Activated T-helper 1 cell treated with anti-CD3 and anti-CD28 coated beads, Interleukin-2, amount 50 U/mL, for 16 hours (primary cell): ENCODE results near the gene RETREG2.
A peak's percentile ranks its signal among the peaks of the same experiment; 100 is the strongest.

Source experiments
- DNase-seq, 2 donors: peaks; one replicate each; pipeline ENCODE4 v3.0.0-alpha.2; 2020; ENCODE audit warnings: low read depth in 1 of 2, low spot score in 1 of 2

RETREG2 gene, protein sequence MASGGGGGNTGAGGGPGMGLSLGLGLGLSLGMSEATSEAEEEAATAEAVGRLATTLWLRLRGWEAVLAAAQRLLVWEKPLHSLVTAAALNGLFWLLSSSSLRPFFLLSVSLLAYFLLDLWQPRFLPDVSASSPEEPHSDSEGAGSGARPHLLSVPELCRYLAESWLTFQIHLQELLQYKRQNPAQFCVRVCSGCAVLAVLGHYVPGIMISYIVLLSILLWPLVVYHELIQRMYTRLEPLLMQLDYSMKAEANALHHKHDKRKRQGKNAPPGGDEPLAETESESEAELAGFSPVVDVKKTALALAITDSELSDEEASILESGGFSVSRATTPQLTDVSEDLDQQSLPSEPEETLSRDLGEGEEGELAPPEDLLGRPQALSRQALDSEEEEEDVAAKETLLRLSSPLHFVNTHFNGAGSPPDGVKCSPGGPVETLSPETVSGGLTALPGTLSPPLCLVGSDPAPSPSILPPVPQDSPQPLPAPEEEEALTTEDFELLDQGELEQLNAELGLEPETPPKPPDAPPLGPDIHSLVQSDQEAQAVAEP

DNA sequence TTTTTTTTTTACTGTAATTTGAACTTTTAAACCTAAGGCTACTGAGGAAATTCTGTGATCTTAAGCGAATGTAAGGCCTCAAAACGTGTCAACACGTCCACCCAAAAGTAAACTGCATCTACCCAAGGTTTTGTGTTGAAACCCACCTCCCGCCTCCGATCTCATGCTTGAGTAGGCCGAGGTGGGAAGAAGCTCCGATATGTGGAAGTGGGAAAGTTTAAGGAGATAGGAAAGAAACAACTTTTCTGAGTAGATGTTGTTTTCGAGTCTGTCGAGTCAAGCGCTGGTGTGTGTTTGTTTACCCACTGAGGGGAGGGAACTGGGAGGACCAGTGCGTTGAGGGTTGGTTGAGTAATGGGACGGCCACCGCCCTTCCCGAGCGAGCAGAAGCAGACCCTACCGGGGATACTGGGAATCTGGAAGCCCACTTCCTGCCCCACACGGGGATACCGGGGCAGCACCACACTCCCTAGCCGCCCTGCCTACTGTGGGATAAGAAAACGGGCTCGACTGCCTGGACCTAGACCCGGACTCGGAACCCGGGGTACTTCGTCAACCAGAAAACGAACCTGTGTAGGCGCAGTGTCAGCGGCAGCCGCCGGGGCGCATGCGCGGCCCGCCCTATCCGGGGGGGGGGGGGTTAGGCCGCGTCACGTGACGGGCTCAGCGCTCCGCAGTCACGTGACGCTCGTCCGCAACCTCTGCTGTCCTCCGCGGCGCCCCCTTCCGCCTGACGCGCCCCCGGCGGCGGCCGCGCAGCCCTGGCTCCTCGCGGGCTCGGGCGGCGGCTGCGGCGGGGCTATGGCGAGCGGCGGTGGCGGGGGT is at the start of gene RETREG2:
TSS of gene RETREG2 (plus strand) at position 724 of the 825 bp plus-strand sequence. CDS start at position 802, 78 bp downstream.
- DNase-seq: peak; percentile 63 to 74

DNA sequence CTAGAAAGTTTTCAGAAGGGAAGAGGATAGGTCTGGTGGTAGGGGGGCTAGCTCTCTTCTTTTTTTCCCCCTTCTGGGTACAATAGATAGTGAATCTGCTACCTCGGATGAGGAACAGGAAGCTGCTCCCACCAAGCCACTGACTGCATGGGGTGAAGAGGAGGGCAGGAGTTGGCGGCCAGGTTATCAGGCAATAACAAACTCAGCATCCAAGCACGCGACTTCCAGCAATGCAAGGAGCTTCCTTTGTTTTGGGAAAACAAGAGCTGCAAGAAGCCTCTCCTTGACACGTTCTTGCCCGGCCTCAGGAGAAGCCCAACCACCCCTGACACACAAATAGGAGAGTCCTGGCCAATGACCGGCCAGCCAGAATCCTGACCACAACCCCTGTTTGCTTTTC is 49.7 kb upstream of the RETREG2 start:
- no peak for DNase-seq

DNA sequence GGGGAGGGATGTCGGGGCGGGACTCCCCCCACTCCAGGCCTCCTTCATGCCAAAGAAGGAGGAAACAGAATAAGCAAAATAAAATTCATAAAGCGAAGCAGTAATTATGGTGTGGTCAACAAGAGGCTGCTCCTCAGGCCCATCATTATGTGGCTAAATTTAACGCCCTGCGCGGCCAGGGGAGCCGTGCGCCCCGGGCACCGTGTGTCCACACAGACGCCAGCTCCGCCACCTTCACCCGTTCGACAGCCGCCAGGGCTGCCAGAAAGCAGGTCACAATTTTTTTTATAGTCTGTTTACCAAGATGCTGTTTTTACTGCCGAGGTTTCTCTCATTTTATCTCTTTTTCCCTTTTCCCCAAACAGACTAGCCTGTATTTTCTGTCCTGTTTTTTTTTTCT is 48.5 kb upstream of the RETREG2 start:
- no peak for DNase-seq

DNA sequence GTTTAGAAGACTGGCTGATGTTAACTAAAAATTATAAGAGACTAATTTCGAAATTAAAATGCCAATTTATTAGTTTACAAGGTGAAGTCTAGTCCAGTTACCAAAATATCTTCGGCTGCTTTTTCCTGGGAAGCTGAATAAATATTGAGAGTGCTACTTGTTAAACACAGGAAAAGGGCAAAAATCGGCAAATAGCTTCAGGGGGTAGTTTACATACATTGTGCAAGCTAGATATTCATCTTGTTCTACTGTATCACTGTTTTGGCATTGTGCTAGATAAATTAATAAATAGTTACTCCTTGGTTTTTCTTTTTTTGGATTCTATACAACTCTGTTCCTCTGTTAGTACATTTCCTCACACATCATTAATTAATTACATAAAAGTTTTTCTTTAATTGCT is 46.7 kb upstream of the RETREG2 start:
- no peak for DNase-seq

DNA sequence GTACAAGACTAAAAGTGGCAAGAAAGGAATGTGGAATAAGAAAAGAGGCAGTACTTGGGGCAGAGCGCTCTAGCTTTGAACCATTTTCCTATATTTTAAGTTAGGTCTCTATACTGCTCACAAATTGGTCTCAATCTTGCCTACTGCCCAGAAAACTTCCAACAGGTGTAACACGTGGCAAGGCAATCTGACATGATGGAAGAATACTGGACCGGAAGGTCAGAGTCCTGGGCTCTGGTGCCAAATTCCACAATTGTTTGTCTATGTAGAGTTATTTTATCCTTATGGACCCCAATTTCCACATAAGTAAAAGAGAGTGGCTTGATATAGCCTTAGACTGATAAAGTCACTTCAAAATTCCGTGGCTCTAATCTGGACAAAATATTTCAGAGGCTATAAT is 46.3 kb upstream of the RETREG2 start:
- DNase-seq: no peak

DNA sequence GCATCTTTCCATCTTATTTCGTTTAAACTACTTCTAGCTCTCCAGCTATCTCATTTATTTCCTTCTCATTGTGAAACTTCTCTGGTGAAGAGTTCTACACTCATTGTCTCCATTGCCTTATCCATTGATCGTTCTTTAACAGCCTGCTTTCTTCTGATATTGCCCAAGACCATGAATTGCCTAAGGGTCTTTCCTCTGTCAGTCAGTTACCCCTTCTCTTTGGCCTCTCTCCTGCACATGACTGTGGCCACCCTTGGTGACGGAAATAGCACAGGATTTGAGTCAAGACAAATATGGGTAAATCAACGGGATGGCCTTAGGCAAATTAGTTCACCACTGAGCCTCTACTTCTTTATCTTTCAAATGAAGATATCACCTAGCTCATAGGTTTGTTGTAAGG is 44.1 kb upstream of the RETREG2 start:
- DNase-seq: no peak

DNA sequence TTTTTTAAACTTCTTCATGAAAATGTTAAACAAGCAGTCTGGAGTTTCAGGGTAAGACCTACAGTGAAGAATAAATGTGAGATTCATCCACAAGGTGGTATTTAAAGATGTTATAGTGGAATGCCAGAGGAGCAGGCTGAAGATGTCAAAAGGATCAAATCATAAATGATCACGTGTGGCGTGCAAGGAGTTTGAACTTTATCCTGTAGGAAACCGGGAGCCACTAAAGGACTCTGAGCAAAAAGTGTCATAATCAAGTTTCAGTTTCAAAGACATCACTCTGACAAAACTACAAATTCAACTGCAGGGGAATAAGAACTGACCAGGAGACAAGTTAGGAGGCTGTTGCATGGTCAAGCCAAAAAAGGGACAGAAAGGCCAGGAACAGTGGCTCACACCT is 37.4 kb upstream of the RETREG2 start:
- DNase-seq: no peak

DNA sequence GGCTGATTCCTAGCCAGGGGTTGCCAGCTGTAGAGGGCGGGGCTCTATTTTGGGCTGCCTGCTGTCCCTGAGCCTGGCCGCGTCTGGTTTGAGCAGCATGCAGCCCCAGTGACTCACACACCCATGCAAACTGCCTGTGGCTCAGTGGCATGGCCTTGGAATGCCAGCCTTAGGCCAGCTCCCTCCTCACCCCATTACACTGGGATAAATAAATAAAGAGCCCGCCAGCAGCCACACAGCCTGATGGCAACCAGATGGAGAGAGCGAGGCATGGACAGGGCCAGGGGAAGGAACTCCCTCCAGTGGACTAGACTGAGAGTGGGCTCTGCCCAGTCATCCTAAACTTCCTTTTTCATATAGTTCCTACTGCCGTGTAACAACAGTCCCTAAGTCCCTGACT is 35.7 kb upstream of the RETREG2 start:
- DNase-seq: no peak

DNA sequence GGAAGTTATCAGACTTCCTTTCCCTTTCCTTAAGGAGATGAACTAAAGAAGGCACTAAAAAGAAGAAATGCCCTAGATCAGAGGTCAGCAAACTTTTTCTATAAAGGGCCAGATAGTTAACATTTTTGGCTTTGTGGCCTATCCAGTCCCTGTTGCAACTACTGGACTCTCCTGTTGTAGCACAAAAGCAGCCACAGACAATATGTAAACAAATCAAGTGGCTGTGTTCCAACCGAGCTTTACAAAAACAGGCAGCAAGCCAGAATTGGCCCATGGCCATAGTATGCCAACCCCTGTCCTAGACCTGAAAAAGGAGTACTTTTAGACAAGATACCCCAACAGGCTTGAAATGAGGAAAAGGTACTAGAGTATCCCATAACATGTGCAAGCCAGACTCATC is 28.4 kb upstream of the RETREG2 start:
- no peak for DNase-seq

DNA sequence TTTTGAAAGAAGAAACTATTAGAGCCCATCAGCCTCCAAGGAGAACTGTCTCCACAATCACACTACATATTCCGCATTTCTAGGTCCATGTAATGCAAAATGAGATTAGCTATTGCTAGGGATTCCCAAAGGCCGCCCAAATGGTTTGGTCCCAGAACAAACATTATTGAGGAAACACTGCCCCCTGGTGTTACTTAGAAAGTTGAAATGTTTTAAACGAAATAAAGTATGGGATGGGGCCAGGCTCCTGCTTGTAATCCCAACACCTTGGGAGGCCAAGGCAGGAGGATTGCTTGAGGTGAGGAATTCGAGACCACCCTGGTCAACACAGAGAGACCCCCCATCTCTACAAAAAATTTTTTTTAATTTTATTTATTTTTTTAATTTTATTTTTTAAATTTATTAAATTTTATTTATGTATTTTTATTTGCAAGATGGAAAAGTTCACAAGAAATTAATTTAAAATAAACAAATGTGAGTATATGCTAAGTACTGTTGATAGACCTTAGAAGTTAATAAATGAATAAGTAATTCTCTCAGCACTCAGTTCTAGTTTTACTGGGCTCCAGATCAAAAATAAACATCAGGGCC is 22.9 kb upstream of the RETREG2 start:
- no peak for DNase-seq

DNA sequence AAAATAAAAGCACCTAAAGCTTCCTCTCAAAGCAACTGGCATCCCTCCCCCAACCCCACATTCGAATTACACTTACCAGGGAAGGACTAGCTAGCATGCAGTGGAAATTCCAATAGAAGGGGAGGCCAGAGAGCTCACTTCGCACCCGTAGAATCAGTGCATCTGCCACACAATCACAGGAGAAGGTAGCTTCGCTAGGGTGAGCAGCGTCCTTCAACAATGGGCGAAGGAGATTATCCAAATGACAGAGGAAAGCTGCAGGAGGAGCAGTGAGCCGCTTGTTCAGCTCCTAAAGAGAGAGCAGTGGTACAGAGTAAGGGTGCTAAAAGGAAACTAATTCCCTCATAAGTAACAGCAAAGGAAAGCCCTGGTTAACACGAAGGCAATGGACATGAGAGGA is 20.7 kb upstream of the RETREG2 start:
- DNase-seq: no peak

DNA sequence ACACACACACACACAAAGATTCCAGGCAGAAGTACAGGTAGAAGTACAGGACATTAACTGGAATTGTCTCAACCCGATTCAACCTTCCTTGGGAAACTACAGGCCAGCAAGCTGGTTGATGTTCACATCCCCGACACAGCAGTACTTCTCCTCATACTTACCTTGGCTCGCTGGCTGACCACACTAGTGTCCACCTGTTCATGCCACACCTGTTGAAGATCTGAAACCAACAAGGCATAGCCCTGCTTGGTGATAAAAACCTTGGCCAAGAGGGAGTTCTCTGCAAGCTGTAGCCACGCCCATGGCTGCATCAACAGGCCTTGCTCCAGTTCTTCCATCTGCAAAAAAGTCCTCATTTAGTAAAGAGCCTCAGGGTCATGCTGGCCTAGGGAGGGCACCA is 20.1 kb upstream of the RETREG2 start:
- DNase-seq: no peak

DNA sequence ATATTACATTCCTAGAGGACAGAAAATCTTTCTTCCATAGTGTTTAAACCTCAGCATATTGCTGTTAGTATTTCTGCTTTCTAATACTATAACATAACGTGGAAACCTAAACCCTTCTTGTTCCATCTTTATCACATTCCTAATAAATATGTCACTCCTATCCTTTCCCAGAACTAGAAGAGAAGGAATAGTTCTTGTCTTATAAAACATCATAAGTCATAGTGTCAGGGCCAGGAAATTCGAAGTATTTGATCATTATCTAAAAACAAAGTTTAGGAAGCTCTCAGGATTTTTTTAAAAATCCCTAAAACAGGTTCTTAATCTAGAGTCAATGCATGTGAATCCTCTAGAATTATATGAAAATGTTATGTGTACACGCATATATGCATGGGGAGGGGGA is 19.5 kb upstream of the RETREG2 start:
- DNase-seq: no peak

DNA sequence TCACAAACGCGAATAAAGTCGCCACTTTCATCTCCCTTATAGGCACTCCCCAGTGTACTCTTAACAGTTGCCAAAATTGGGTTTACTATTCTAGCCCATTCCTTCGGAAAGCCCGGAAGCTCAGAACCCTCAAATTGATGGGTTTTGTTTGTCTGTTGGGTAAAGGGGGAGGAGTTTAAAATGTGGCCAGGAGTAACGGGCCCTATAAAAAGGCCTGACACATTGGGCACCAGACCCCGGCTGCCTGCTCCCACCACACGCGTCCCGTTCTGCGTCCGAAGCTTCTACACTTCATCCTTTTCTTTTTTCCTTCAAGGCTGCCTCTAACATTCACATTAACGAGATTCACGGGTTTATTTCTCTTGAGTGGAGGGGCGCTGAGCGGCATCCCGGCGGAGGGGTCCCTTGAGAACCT is 18.3 kb upstream of the RETREG2 start:
- no peak for DNase-seq

DNA sequence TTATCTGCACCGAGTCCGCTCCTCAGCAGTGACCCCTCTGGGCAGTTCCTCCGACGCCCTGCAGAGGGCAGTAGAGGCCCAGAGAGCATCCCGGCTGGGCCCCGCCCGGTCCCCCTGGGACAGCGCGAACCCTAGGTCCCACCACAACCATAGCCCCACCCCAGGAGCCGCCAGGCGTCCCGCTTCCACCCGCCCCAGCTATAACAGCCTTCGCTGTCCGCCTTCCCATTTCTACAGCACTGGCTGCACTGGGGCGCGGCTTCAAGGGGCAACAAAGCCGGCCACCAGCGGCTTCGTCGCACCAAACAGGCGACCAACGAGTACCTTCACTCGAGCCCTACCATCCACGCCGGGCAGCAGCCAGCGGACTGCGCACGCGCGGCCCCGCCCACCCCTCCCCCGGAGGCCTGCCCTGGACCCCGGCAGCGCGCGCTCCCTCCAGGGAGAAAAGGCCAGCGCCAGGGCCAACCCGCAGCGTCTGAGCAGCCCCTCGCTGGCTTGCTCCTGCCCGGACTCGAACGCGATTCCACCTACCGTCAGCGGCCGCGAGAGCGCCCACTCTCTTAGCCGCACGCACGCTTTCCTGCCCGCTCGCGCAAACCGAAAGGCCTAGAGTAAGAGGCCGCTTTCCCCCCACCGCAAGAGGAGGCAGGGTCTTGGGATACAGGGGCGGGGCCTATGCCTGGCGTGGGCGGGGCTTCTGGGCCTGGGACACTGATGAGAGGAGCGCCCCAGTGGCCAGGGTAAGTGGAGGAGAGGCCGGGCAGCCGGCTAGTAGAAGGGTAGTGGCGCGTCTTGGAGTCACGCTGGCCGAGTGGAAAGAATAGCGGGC is 17.7 kb upstream of the RETREG2 start, which contains the start of gene NHEJ1:
TSS of gene NHEJ1 (minus strand) at position 630 of the 832 bp plus-strand sequence. CDS start 2,453 bp downstream, outside the sequence.
- DNase-seq: peak; percentile 84

DNA sequence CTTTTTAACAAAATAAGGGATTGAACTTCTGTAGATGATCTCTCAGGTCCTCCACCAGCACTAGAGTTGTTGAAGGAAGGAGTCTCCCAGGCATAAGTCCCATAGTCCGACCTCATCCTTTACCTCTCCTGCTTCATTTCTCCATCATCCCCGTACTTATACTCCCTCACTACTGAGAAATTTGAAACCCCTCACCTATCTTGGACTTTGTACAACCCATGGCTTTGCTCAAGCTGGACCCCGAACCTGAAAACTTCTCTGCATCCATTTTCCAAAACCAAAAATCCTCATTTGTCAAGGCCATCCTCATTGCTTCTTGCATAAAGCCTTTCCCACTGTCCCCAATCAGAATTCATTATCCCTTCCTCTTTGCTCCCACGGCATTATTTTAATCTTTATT is 17.0 kb upstream of the RETREG2 start:
- DNase-seq: no peak

DNA sequence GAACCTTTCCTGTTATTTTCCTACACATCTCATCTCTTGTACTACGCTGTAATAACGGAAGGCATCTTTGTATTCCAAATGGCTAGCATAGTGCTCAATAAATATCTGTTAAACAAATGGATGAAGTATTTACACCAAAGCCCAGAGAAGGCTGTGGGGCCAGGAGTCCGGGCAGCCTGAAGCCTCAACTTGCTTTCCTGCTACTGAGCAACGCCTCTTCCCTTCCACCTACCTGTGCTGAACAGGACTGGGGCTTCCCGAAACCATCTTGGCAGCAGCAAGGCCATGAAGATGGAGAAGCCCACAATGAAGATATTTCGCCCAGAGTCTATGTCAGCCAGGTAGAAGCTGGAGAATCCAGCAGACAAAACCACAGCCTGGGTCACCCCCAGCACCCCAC is 14.9 kb upstream of the RETREG2 start:
- no peak for DNase-seq

DNA sequence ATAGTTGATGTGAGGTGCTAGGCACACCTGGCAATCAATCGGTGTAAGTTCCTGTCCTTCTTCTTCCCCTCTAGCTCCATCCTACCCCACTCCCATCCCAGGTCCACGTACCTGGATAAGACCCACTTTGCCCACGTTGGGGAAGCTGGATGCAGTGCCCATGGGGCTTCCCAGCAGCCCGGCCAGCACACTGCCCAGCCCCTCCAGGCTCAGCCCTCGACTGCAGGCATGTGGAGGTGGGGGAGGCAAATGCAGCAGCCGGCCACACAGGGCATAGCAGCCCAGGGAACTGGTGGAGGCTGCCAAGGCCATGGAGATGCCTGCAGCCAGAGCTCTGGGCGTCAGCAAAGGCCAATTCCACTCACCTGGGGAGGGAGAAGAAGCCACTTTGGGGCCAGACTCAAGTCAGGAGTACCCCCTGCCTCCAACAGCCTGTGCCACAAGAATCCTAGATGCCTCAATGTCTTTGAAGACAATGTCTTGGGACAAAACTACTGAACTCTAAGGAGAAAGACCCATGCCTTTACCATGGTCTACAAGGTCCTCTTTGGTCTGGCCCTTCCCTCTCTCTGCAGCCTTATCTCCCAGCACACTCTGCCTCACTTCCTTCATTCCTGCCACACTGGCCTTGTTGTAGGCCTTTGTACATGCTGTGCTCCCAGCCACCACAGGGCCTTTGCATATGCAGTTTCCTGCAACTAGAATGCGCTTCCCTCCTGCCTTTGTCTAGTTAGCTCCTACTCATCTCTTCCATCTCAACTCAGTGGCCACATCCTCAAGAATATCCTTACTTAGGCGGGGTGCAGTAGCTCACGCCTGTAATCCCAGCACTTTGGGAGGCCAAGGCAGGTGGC is 12.8 kb upstream of the RETREG2 start:
- no peak for DNase-seq

DNA sequence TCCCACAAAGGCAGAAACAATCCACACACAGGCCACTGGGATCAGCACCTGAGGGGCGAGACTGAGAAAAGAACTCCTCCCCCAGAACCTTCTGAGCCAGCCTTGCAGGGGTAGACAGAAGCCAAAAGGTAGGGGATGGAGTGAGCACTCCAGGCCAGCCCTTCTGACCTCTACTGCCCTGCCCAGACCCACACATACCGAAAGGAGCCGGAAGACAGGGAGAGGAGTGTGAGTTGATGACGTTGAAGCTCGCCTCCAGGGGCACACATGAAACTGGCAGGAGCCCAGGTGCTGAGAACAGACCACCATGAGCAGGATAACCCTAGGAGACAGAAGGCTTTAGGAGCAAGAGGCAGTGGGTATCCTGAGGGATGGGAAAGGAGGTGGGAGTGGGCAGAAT is 10.1 kb upstream of the RETREG2 start:
- DNase-seq: no peak

DNA sequence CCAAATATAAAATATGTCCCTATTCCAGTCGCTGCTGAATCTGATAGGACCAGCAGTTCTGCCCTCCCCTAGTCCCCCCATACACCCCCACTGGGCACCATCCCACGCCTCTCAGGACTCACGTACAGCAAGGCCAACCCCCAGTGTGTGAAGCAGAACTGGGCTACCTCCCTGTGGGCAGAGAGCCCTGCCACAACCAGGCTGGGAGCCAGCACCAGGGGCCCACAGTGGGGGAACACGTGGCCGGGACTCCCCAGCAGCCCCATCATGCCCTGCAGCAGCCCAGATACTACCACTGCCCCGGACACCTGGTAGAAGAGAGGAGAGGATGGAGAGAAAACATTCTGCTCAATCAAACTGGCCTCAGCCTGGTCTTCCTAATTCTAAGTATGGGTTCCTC is 9.5 kb upstream of the RETREG2 start:
- DNase-seq: no peak
